ENCODE measurements around the gene TMA7B. TPM values are rescaled to one million over a fixed set of nuclear protein-coding genes. Genes with fewer than 3 reads are reported as not detected.

TMA7B gene
- total and polyA plus RNA-seq, 10 donors = 0.29 to 4.2 (median 2.5) TPM

DNA sequence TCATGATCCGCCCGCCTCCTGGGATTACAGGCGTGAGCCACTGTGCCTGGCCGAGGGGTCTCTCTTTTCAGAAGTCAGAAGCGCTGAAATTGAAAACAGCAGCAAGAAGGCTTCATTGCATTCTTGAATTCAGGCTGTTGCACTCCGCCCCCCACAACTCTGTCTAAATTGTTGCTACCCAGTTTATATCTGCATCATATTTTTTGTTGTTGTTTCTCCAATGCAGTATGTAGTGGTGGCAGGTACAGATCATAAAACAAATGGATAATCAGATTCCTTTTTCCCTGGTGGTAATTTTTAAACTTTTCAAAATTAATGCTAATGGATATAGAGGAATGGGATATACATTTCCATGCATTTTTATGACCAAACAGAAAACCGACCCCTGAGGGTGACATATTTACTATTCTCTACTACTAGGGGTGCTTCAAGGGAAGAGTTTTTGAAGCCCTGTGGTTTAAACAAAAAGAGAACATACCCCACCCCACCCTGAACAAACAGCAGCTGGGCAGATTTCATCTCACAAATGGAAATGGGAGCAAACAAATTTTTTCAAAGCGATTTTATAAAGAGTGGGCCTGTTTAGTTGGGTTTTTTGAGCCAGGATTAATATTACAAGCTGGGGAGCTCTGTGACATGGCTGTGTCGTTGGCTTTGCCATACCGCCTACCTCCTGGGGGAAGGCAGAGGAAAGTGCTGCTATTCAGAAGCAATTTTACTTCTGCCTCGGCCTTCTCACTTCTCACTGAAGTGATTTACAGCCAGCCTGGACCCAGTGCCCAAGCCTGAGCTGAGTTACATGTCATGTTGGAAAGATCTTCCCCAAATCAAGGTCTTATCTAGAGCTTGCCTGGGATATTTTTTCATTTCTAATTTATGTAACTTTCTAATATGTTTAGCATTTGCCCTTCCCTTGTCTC, 16.0 kb upstream of the TMA7B start:
- H3K27me3 ChIP-seq (replicated peaks in 1 of 7) = no peaks in the 10 kb centered on the region
- H3K27ac ChIP-seq = peak overlapping the region in 3 of 8 donors; percentile 28 to 51 (median 34)
- H3K9me3 ChIP-seq = no peaks in the 10 kb centered on the region
- WGBS, 5 donors = 83 to 89% (median 84%) methylated on average over 11 of the region's 11 CpGs
- DNase-seq = no peak
- peaks cover 20 to 72% (median 42%) of the 10 kb centered on the region in 6 donors for H3K4me1 ChIP-seq
- intact Hi-C loops (cut with DNase I; ENCODE audit: low total_unique reads) = no loop called here
- no peak overlapping the region for H3K4me3 ChIP-seq
- TF ChIP-seq POLR2AphosphoS5 (IDR thresholded peaks at IDR 0.05) (no peak), POLR2A (IDR thresholded peaks at IDR 0.05) (no peak)
- TF ChIP-seq, protein P1, sequence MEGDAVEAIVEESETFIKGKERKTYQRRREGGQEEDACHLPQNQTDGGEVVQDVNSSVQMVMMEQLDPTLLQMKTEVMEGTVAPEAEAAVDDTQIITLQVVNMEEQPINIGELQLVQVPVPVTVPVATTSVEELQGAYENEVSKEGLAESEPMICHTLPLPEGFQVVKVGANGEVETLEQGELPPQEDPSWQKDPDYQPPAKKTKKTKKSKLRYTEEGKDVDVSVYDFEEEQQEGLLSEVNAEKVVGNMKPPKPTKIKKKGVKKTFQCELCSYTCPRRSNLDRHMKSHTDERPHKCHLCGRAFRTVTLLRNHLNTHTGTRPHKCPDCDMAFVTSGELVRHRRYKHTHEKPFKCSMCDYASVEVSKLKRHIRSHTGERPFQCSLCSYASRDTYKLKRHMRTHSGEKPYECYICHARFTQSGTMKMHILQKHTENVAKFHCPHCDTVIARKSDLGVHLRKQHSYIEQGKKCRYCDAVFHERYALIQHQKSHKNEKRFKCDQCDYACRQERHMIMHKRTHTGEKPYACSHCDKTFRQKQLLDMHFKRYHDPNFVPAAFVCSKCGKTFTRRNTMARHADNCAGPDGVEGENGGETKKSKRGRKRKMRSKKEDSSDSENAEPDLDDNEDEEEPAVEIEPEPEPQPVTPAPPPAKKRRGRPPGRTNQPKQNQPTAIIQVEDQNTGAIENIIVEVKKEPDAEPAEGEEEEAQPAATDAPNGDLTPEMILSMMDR (IDR thresholded peaks at IDR 0.05 in 8 of 11, conservative IDR thresholded peaks at IDR 0.05 in 3 of 11) = no peak
- no peaks in the 10 kb centered on the region for H3K36me3 ChIP-seq

DNA sequence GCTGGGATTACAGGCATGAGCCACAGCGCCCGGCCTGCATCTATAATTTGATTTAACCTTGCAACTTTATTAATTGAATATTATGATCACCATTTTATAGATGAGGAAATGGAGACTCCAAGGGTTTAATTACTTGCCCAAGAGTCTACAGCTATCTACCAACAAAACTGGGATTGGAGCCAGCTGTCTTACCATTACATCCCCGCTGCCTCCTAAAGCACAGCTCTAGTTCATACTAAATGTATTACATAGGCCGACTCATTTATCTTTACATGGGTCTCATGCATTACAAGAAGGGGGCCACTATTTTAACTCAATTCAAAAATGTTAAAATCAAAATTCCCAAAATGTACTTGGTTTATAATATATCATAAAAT, 14.1 kb upstream of the TMA7B start:
- no peak for DNase-seq
- no peaks in the 10 kb centered on the region for H3K9me3 ChIP-seq
- no peaks in the 10 kb centered on the region for H3K36me3 ChIP-seq
- peaks cover 27 to 77% (median 53%) of the 10 kb centered on the region in 6 donors for H3K4me1 ChIP-seq
- no peak for TF ChIP-seq POLR2AphosphoS5 (IDR thresholded peaks at IDR 0.05)
- no peaks in the 10 kb centered on the region for H3K27me3 ChIP-seq (replicated peaks in 1 of 7)
- peak overlapping the region in 5 of 8 donors; percentile 3 to 51 (median 48) for H3K27ac ChIP-seq
- intact Hi-C loops (cut with DNase I; ENCODE audit: low total_unique reads) = no loop called here
- WGBS, 5 donors = 84 to 94% (median 89%) methylated on average over 4 of the region's 4 CpGs
- H3K4me3 ChIP-seq = no peak overlapping the region

DNA sequence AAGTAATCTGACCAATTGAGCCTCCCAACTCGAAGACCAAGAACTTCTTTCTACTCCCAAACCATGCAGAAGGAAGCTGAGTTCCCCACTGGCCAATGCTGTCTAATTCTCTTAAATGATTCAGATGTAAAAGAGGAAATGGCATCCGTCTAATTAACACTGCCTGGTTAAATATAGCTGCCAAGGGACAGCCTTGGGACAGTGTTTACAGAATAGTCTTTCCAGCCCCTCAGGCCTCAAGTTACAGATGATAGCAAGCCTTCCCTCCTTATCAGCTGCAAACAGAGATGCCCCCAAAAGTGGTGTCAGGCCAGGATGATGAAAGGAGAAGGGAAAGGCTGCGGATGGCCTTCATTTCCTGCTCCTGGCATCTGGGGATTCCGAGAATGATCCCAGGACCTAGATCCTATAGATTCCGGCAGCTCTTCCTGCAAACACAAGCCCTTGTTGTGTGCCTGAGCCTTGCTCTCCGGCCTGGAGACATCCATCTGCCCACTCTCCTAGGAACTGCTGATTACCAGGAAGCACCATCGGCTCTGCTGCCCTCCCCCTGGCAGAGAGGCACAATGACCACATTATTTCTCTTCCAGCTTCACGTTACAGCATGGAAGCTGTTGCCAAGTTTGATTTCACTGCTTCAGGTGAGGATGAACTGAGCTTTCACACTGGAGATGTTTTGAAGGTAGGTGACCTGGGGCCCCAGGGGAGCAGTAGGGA, 13.5 kb upstream of the TMA7B start:
- WGBS, 5 donors = 38 to 57% (median 41%) methylated on average over 7 to 8 of the region's 8 CpGs
- Histone ChIP-seq H3K4me3 (peak overlapping the region in 2 of 8 donors; percentile 5 to 8), H3K27me3 (replicated peaks in 1 of 7) (no peaks in the 10 kb centered on the region), H3K4me1 (peaks cover 32 to 80% (median 58%) of the 10 kb centered on the region in 6 donors), H3K9me3 (no peaks in the 10 kb centered on the region), H3K27ac (peak overlapping the region in 7 of 8 donors; percentile 3 to 69 (median 48)), H3K36me3 (no peaks in the 10 kb centered on the region)
- DNase-seq = no peak
- intact Hi-C loops (cut with DNase I; ENCODE audit: low total_unique reads) = no loop called here
- peak in 2 of 3 donors; percentile 46 to 71 for TF ChIP-seq POLR2AphosphoS5 (IDR thresholded peaks at IDR 0.05)
- TF ChIP-seq, protein P1 (IDR thresholded peaks at IDR 0.05 in 8 of 11, conservative IDR thresholded peaks at IDR 0.05 in 3 of 11) = no peak

DNA sequence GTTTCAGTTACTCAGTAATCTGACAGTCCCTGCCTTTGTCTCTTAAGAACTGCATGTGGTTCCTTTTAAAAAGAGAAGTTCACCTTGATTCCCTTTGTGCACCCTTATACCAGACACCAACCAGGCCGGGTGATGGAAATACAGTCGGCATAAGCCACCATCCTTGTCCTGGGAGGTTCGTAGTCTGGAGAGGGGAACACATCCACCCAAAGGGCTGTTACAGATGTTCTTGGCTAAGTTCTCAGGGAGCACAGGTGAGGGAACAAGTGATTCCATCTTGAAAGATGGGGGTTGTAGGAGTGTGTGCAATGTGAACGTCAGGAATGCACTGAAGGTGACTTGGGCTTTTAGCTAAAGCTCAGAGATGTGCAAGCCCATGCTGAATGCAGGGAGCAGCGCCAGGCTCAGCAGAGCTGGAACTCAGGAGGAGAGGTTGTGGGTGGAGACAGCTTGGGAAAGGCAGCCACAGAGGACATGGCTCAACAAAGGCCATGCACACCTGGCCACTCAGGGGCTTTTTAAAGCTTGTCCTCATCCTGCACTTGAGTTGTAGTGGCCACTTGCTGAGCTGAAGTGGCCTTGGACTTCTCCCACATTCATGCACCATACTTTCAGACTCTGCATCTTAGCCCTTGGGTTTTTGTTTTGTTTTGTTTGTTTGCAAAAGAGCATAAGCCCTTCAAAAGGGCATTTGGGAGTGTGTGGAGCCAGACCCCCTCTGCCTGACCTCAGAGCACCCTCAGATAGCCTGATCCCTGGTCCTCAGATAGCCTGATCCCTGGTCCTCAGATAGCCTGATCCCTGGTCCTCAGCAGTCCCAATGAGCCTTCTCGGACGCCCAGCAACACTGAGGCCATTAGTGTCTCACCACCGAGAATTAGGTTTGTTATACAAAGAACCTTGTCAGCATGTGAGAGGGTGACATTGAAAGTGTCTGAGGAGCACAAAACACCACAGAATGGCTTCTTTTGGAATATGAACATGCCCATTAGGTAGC, 12.7 kb upstream of the TMA7B start:
- DNase-seq = no peak
- H3K27ac ChIP-seq = peak overlapping the region in 6 of 8 donors; percentile 3 to 69 (median 48)
- no peaks in the 10 kb centered on the region for H3K9me3 ChIP-seq
- H3K4me1 ChIP-seq = peaks cover 34 to 88% (median 63%) of the 10 kb centered on the region in 6 donors
- no peaks in the 10 kb centered on the region for H3K36me3 ChIP-seq
- intact Hi-C loops (cut with DNase I; ENCODE audit: low total_unique reads) = no loop called here
- peak overlapping the region in 2 of 8 donors; percentile 5 to 8 for H3K4me3 ChIP-seq
- no peaks in the 10 kb centered on the region for H3K27me3 ChIP-seq (replicated peaks in 1 of 7)
- WGBS, 5 donors = 77 to 90% (median 85%) methylated on average over 7 to 8 of the region's 8 CpGs
- TF ChIP-seq POLR2A (IDR thresholded peaks at IDR 0.05) (no peak), POLR2AphosphoS5 (IDR thresholded peaks at IDR 0.05) (no peak)
- TF ChIP-seq, protein P1 (IDR thresholded peaks at IDR 0.05 in 8 of 11, conservative IDR thresholded peaks at IDR 0.05 in 3 of 11) = no peak
